TTC549 (cell line): Measurements from ENCODE around the gene LURAP1L.

Source experiments
- FAIRE-seq: peaks from 2 replicates; lab custom pipeline; 2012; peaks lifted over from hg19 to GRCh38; lab: Jason Lieb, UNC

The LURAP1L gene

GRCh38 chr9:12774861-12775678 lies at the start of gene LURAP1L:
LURAP1L (plus strand) TSS chr9:12775020; CDS start chr9:12775716, 696 bp downstream.
- FAIRE-seq, result peak; percentile 97

- FAIRE-seq, result no peak
Measured at GRCh38 chr9:12726795-12727194, 48.0 kb upstream of the LURAP1L start.

- no peak for FAIRE-seq
Measured at GRCh38 chr9:12730198-12730597, 44.6 kb upstream of the LURAP1L start.

- FAIRE-seq, result peak; percentile 32
Measured at GRCh38 chr9:12730927-12731326, 43.9 kb upstream of the LURAP1L start.

GRCh38 chr9:12732971-12733370 lies 41.8 kb upstream of the LURAP1L start:
- FAIRE-seq, result no peak

GRCh38 chr9:12735665-12736064 lies 39.2 kb upstream of the LURAP1L start:
- no peak for FAIRE-seq

- FAIRE-seq, result no peak
Measured at GRCh38 chr9:12737871-12738270, 36.9 kb upstream of the LURAP1L start.

GRCh38 chr9:12739014-12739652 lies 35.7 kb upstream of the LURAP1L start:
- FAIRE-seq, result no peak

GRCh38 chr9:12740845-12741244 lies 34.0 kb upstream of the LURAP1L start:
- FAIRE-seq, result no peak

- FAIRE-seq, result no peak
Measured at GRCh38 chr9:12748016-12748415, 26.8 kb upstream of the LURAP1L start.

- no peak for FAIRE-seq
Measured at GRCh38 chr9:12748954-12749353, 25.9 kb upstream of the LURAP1L start.

- no peak for FAIRE-seq
Measured at GRCh38 chr9:12753931-12754330, 20.9 kb upstream of the LURAP1L start.

GRCh38 chr9:12759761-12760160 lies 15.1 kb upstream of the LURAP1L start:
- FAIRE-seq, result no peak

- FAIRE-seq, result no peak
Measured at GRCh38 chr9:12760758-12761157, 14.1 kb upstream of the LURAP1L start.

GRCh38 chr9:12764150-12764549 lies 10.7 kb upstream of the LURAP1L start:
- no peak for FAIRE-seq

GRCh38 chr9:12765088-12765798 lies 9.6 kb upstream of the LURAP1L start:
- no peak for FAIRE-seq

GRCh38 chr9:12766357-12766756 lies 8.5 kb upstream of the LURAP1L start:
- no peak for FAIRE-seq

- FAIRE-seq, result no peak
Measured at GRCh38 chr9:12770261-12770660, 4.6 kb upstream of the LURAP1L start.

GRCh38 chr9:12771891-12772290 lies 2.9 kb upstream of the LURAP1L start:
- no peak for FAIRE-seq

GRCh38 chr9:12773562-12773961 lies 1.3 kb upstream of the LURAP1L start:
- FAIRE-seq, result no peak

- FAIRE-seq, result no peak
Measured at GRCh38 chr9:12775679-12776512, 1.1 kb downstream of the LURAP1L start.

- FAIRE-seq, result peak; percentile 7
Measured at GRCh38 chr9:12776513-12777055, 1.8 kb downstream of the LURAP1L start.
